AG04450 (cell line): ENCODE data around the gene PDSS2. TPM values are rescaled to one million over a fixed set of nuclear protein-coding genes. Genes with fewer than 3 reads are reported as not detected.

Experiments
- CTCF ChIA-PET: fragments of 300-600, 350-600 bp; formaldehyde crosslinking; extraction: SDS; loops from one replicate; lab custom pipeline; 2022; ENCODE audit warnings: antibody characterized with exemption, inconsistent platforms; lab: Charles Lee
- POLR2A ChIA-PET: fragments of 350-600 bp; formaldehyde crosslinking; extraction: SDS; loops from one replicate; lab custom pipeline; 2021; ENCODE audit warnings: antibody characterized with exemption, inconsistent platforms; lab: Yijun Ruan, JAX
- DNase-seq: peaks from one replicate; pipeline ENCODE4 v3.0.0-alpha.2; 2011; ENCODE audit warnings: low read depth, low spot score
- H3K27ac ChIP-seq: one replicate; pipeline ENCODE4 v1.5.1; 2012; ENCODE audit warnings: low read depth, low read length, control low read depth
- H3K27me3 ChIP-seq: one replicate; pipeline ENCODE4 v1.6.0; 2012; ENCODE audit warnings: low read length; ENCODE audit not compliant: control insufficient read depth, insufficient read depth
- H3K4me3 ChIP-seq: 2 replicates; pipeline ENCODE4 v1.5.1; 2011; ENCODE audit warnings: mild to moderate bottlenecking, low read depth, low read length, control low read depth
- H3K9me3 ChIP-seq: 2 replicates; pipeline ENCODE4 v1.5.1; 2012; ENCODE audit warnings: low read length; ENCODE audit not compliant: control insufficient read depth, insufficient read depth
- CTCF ChIP-seq: IDR thresholded peaks from 2 replicates; pipeline ENCODE4 v1.5.1; 2011; ENCODE audit warnings: low read depth, low read length, control low read depth, inconsistent platforms
- polyA plus RNA-seq: library from polyadenylated mRNA; depleted of rRNA; stranded (reverse); fragments of >200 nt; gene quantifications from 2 replicates; pipeline ENCODE4 v1.2.3, GENCODE V29; 2011

Gene PDSS2
- polyA plus RNA-seq, 1 experiment: 19.1 TPM

DNA sequence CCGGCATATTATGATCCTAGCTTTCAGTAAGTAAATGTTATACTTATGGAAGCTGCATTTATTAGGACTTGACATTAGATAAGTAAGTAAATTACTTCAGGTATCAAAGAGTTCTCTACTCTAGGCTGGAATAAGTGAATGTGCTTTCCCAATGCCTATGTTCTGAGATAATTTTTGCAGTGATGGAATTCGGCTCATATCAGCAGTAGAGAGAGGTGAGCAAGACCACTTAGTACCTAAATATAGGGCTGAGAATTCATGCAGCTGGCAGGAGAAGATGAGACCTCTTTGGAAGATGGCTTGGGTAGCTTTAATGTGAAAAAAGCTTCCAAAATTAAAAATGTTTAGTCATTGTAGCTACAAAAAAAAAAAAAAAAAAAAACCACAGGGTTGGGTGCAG is 330.8 kb downstream of the PDSS2 start:
- no peak for DNase-seq
- CTCF ChIA-PET: interaction anchor here (0.6 kb wide), 2 partner anchors 9 to 154 kb away, joined by 3 to 5 read pairs; no protein-coding TSS in a partner anchor

GRCh38 chr6:107128175-107128574 is 331.2 kb downstream of the PDSS2 start:
- no peaks in the 10 kb centered on the region; the same call in 1 of the 2 replicates for H3K9me3 ChIP-seq
- no peak overlapping the region for H3K27ac ChIP-seq
- ChIA-PET POLR2A (no interaction called here), CTCF (no interaction called here)
- DNase-seq: no peak
- H3K4me3 ChIP-seq: no peak overlapping the region
- no peak for TF ChIP-seq CTCF
- H3K27me3 ChIP-seq: peaks cover 3% of the 10 kb centered on the region

More for the DNA sequence above, 330.8 kb downstream of the PDSS2 start:
- peaks cover 3% of the 10 kb centered on the region for H3K27me3 ChIP-seq
- H3K27ac ChIP-seq: no peak overlapping the region
- H3K4me3 ChIP-seq: no peak overlapping the region
- no peak for TF ChIP-seq CTCF
- POLR2A ChIA-PET: no interaction called here
- H3K9me3 ChIP-seq: no peaks in the 10 kb centered on the region; the same call in 1 of the 2 replicates

DNA sequence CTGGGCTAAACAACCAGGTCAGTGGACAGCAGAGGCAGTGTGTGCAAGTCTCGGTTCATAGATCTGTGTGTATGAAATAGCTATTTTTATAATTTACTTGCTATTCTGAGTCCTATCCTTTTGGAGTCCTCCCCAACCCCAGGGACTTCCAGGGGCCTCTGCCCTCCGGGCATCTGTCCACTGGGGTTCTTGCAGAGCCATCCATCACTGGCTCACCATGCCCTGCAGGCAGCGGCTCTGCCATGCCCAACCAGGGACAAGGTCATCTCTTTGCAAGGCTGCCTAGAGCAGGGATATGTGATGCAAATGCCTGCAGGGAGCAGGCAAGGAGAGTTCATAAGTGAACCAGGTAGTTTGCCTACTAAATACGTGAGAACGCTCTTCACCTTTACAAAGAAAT is 333.6 kb downstream of the PDSS2 start:
- TF ChIP-seq CTCF: no peak
- Histone ChIP-seq H3K27ac (no peak overlapping the region), H3K27me3 (peaks cover 3% of the 10 kb centered on the region), H3K4me3 (no peak overlapping the region), H3K9me3 (no peaks in the 10 kb centered on the region; the same call in 1 of the 2 replicates)
- no peak for DNase-seq
- POLR2A ChIA-PET: no interaction called here
- CTCF ChIA-PET: interaction anchor here (0.6 kb wide), 2 partner anchors 10 to 12 kb away, joined by 3 to 4 read pairs; no protein-coding TSS in a partner anchor

GRCh38 chr6:107124934-107125348 is 334.4 kb downstream of the PDSS2 start:
- POLR2A ChIA-PET: no interaction called here
- CTCF ChIA-PET: interaction anchor here (0.9 to 1.1 kb wide), 3 partner anchors 9 to 97 kb away, joined by 3 to 4 read pairs (median 3); partner anchors contain the start of genes BEND3 and MTRES1
- DNase-seq: no peak

GRCh38 chr6:107123501-107123900 is 335.9 kb downstream of the PDSS2 start:
- peaks cover 6% of the 10 kb centered on the region for H3K27me3 ChIP-seq
- no peaks in the 10 kb centered on the region; the same call in 1 of the 2 replicates for H3K9me3 ChIP-seq
- TF ChIP-seq CTCF: no peak
- POLR2A ChIA-PET: no interaction called here
- H3K27ac ChIP-seq: no peak overlapping the region
- no peak for DNase-seq
- CTCF ChIA-PET: no interaction called here
- H3K4me3 ChIP-seq: no peak overlapping the region

More at GRCh38 chr6:107124934-107125348, 334.4 kb downstream of the PDSS2 start:
- Histone ChIP-seq H3K27ac (no peak overlapping the region), H3K4me3 (no peak overlapping the region), H3K9me3 (no peaks in the 10 kb centered on the region; the same call in 1 of the 2 replicates), H3K27me3 (peaks cover 3% of the 10 kb centered on the region)
- no peak for TF ChIP-seq CTCF
